Mucosa of descending colon (tissue), 3 donors: ENCODE measurements around the gene TLE2. TPM values are rescaled to one million over a fixed set of nuclear protein-coding genes. Genes with fewer than 3 reads are reported as not detected.

Experiments used
- ATAC-seq: fragments of 200-7000 bp; cut with Tn5 transposase; one replicate; pipeline ENCODE4 v1.9.1; 2020; ENCODE audit warnings: mild to moderate bottlenecking, moderate library complexity
- DNase-seq, 3 donors: peaks; one replicate each; pipeline ENCODE4 v3.0.0-alpha.2; 2020
- H3K36me3 ChIP-seq: fragments of 200-600 bp; one replicate; pipeline ENCODE4 v1.8.0; 2021; ENCODE audit warnings: low read depth, mild to moderate bottlenecking
- H3K4me1 ChIP-seq: fragments of 200-600 bp; one replicate; pipeline ENCODE4 v1.8.0; 2021; ENCODE audit warnings: low read depth, mild to moderate bottlenecking
- H3K4me3 ChIP-seq: fragments of 200-600 bp; one replicate; pipeline ENCODE4 v1.8.0; 2021; ENCODE audit warnings: mild to moderate bottlenecking
- H3K9me3 ChIP-seq: fragments of 200-600 bp; one replicate; pipeline ENCODE4 v1.8.0; 2021; ENCODE audit warnings: mild to moderate bottlenecking
- intact Hi-C, 2 donors: fragments of 100-400 bp; cut with DNase I in 1 of 2; cut with micrococcal nuclease in 1 of 2; formaldehyde crosslinking; loops; one replicate each; pipeline versions ENCODE4 v1.11.0 to v1.11.1; 2022; cut with DNase I, micrococcal nuclease
- total RNA-seq, 3 donors: library from RNA; stranded (reverse); fragmentation: NEBNext Ultra II Directional in 2 of 3; extraction: Animal tissue kit (Norgen Biotek cat#: 25700) in 2 of 3; gene quantifications; one replicate each; pipeline versions ENCODE4 v1.2.1 to v1.2.4, GENCODE V29; 2021 to 2023
- TF ChIP-seq, protein P1 (sequence below): fragments of 200-600 bp; IDR thresholded peaks from one replicate; pipeline ENCODE4 v1.8.0; 2022; ENCODE audit warnings: antibody characterized with exemption, mild to moderate bottlenecking
- donor health status: DM: no; HTN: no; CAD: no; lungs with moderate emphysema.
- donor health status: DM: no; HTN: no; CAD: no.
- donor health status: DM: no; HTN: yes; CAD: no.

Gene TLE2
- total RNA-seq, 3 donors from 2014 or later = 40.0 to 66.5 (median 63.5) TPM

DNA sequence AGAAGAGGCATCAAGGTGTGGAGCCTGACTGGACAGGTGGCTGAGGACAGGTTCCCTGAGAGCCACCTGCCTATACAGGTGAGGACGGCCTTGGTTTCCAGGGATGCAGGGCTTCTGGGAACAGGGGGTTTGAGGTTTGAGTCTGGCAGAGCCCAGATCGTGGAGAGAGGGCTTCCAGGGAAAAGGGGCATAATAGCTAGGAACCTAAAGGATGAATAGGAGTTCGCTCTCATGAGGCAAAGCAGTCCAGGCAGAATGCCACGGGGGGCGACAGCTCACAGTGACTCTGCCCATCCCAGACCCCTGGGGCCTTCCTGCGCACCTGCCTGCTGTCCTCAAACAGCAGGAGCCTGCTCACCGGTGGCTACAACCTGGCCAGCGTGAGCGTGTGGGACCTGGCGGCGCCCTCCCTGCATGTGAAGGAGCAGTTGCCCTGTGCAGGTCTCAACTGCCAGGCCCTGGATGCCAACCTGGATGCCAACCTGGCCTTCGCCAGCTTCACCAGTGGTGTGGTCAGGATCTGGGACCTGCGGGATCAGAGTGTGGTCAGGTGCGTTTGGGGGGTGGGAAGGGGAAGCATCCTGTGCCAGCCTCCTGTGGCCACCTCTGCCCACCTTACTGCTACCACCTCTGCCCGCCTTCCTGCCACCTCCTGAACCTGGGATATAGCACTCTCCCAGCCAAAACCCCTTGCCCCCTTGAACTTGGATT is 39.7 kb downstream of the TLE2 start:
- TF ChIP-seq, protein P1, sequence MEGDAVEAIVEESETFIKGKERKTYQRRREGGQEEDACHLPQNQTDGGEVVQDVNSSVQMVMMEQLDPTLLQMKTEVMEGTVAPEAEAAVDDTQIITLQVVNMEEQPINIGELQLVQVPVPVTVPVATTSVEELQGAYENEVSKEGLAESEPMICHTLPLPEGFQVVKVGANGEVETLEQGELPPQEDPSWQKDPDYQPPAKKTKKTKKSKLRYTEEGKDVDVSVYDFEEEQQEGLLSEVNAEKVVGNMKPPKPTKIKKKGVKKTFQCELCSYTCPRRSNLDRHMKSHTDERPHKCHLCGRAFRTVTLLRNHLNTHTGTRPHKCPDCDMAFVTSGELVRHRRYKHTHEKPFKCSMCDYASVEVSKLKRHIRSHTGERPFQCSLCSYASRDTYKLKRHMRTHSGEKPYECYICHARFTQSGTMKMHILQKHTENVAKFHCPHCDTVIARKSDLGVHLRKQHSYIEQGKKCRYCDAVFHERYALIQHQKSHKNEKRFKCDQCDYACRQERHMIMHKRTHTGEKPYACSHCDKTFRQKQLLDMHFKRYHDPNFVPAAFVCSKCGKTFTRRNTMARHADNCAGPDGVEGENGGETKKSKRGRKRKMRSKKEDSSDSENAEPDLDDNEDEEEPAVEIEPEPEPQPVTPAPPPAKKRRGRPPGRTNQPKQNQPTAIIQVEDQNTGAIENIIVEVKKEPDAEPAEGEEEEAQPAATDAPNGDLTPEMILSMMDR = no peak

DNA sequence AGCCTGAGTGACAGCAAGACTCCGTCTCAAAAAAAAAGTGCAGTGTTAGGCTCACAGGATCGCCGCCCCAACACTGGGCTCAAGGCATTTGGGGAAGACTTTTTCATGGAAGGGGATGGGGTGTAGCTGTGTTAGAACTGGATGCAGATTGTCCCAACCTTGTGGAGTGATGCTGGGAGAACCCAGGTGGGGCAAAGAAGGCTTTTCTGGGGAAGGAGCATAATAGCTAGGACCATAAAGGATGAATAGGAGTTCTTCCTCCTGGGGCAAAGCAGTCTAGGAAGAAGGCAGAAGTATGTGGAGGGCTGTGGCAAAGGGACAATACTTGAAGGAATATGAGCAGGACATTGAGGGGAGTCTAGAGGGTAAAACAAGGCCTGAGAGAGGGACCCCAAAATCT is 40.5 kb downstream of the TLE2 start:
- TF ChIP-seq, protein P1 = no peak
- intact Hi-C loops = no loop called here
- ATAC-seq (no peak), DNase-seq (no peak)
- no peaks in the 10 kb centered on the region for H3K4me1 ChIP-seq
- H3K9me3 ChIP-seq = no peaks in the 10 kb centered on the region
- no peak overlapping the region for H3K4me3 ChIP-seq
- H3K36me3 ChIP-seq = no peaks in the 10 kb centered on the region

More for the DNA sequence above, 39.7 kb downstream of the TLE2 start:
- Histone ChIP-seq H3K9me3 (no peaks in the 10 kb centered on the region), H3K36me3 (no peaks in the 10 kb centered on the region), H3K4me3 (no peak overlapping the region), H3K4me1 (no peaks in the 10 kb centered on the region)
- no peak for DNase-seq
- no peak for ATAC-seq
- intact Hi-C loops = no loop called here

- Histone ChIP-seq H3K36me3 (no peaks in the 10 kb centered on the region), H3K4me3 (no peak overlapping the region), H3K9me3 (no peaks in the 10 kb centered on the region), H3K4me1 (peaks cover 6% of the 10 kb centered on the region)
- TF ChIP-seq, protein P1 = no peak
- intact Hi-C loops = no loop called here
- no peak for DNase-seq
- ATAC-seq = no peak
These were observed 41.3 kb downstream of the TLE2 start for GRCh38 chr19:2987797-2988196.

DNA sequence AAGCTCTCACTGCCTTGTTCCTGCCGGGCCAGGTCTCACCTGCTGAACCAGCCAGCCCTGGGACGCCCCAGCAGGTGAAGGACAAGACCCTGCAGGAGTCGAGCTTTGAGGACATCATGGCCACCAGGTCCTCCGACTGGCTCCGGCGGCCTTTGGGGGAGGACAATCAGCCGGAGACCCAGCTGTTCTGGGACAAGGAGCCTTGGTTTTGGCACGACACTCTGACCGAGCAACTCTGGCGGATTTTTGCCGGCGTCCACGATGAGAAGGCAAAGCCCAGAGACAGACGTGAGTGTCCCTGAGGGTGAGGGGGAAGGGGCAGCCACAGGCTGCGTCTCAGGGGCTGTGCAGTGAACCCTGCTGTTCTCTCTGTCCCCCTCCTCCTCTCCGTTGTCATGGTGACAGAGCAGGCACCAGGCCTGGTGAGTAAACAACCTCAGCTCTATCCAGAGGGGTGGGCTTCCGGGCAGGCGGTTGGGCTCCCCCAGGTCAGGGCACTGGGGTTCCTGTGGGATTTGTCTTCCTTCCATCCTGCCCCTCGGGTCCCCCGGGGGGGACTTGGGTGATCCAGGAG is 42.0 kb downstream of the TLE2 start:
- H3K9me3 ChIP-seq = no peaks in the 10 kb centered on the region
- H3K36me3 ChIP-seq = no peaks in the 10 kb centered on the region
- intact Hi-C loops = no loop called here
- TF ChIP-seq, protein P1 = no peak
- no peak for DNase-seq
- peaks cover 9% of the 10 kb centered on the region for H3K4me1 ChIP-seq
- no peak overlapping the region for H3K4me3 ChIP-seq
- no peak for ATAC-seq

DNA sequence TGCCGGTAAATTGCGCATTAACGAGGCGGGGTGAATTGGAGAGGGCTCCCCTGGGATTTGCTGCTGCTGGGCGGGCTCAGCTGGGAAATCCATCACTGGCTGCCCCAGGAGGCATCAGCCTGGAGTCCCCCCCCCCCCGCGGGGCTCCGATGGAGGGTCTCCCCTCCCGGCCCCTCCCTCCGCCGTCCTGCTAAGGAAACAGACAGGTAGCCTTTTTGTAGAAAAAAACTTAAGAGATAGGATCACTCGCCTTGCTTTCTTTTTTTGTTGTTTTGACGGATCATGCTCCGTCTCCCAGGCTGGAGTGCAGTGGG is 44.9 kb downstream of the TLE2 start:
- DNase-seq (no peak), ATAC-seq (no peak)
- intact Hi-C loops = no loop called here
- no peaks in the 10 kb centered on the region for H3K36me3 ChIP-seq
- H3K4me3 ChIP-seq = no peak overlapping the region
- H3K4me1 ChIP-seq = peaks cover 9% of the 10 kb centered on the region
- no peaks in the 10 kb centered on the region for H3K9me3 ChIP-seq
- TF ChIP-seq, protein P1 = no peak
